KMS-11 (cell line): ENCODE measurements around the gene SGSH.

Experiments used
- H2AFZ ChIP-seq: fragments of 200-600 bp; sonication (generic); 2 replicates; pipeline ENCODE4 v1.6.1; 2016; ENCODE audit warnings: antibody characterized with exemption, mixed run types, low read depth
- H3K27ac ChIP-seq: fragments of 200-600 bp; sonication (generic); 2 replicates; pipeline ENCODE4 v1.6.1; 2016; ENCODE audit warnings: mild to moderate bottlenecking, mixed run types
- H3K27me3 ChIP-seq: fragments of 200-600 bp; sonication (generic); 2 replicates; pipeline ENCODE4 v1.6.1; 2017; ENCODE audit warnings: mild to moderate bottlenecking, low read depth, mixed run types, moderate library complexity; ENCODE audit not compliant: insufficient read depth
- H3K36me3 ChIP-seq: fragments of 200-600 bp; sonication (generic); 2 replicates; pipeline ENCODE4 v1.6.1; 2017; ENCODE audit warnings: mild to moderate bottlenecking, mixed run types; ENCODE audit not compliant: insufficient read depth
- H3K4me1 ChIP-seq: fragments of 200-600 bp; sonication (generic); 2 replicates; pipeline ENCODE4 v1.6.1; 2016; ENCODE audit warnings: mild to moderate bottlenecking, low read depth, mixed run types; ENCODE audit not compliant: poor library complexity, severe bottlenecking
- H3K4me2 ChIP-seq: fragments of 200-600 bp; sonication (generic); 2 replicates; pipeline ENCODE4 v1.7.0; 2016; ENCODE audit warnings: mild to moderate bottlenecking, mixed run types
- H3K4me3 ChIP-seq: fragments of 200-600 bp; sonication (generic); IDR thresholded peaks from 2 replicates; pipeline ENCODE4 v1.6.1; 2017; ENCODE audit warnings: low read depth, low read length, mixed read lengths; ENCODE audit not compliant: insufficient read depth
- H3K79me2 ChIP-seq: fragments of 200-600 bp; sonication (generic); 2 replicates; pipeline ENCODE4 v1.6.1; 2016; ENCODE audit warnings: low read depth, mixed run types; ENCODE audit not compliant: insufficient read depth
- H3K9ac ChIP-seq: fragments of 200-600 bp; sonication (generic); 2 replicates; pipeline ENCODE4 v1.6.1; 2016; ENCODE audit warnings: mild to moderate bottlenecking, mixed run types
- H4K20me1 ChIP-seq: fragments of 200-600 bp; sonication (generic); 2 replicates; pipeline ENCODE4 v1.6.1; 2016; ENCODE audit warnings: mild to moderate bottlenecking, mixed run types; ENCODE audit not compliant: insufficient read depth
- CTCF ChIP-seq: fragments of 200-600 bp; sonication (generic); conservative IDR thresholded peaks from 2 replicates; pipeline ENCODE4 v1.6.1; 2017; ENCODE audit warnings: low read depth, mild to moderate bottlenecking, antibody characterized with exemption, low read length, moderate library complexity, mixed read lengths

Gene SGSH

GRCh38 chr17:80177986-80178595 lies 42.0 kb downstream of the SGSH start:
- no peak overlapping the region for H2AFZ ChIP-seq
- no peak for TF ChIP-seq CTCF

GRCh38 chr17:80176757-80177156 lies 43.4 kb downstream of the SGSH start:
- no peak for TF ChIP-seq CTCF
- Histone ChIP-seq H3K27me3 (peaks cover 25% of the 10 kb centered on the region), H3K9ac (no peak overlapping the region), H2AFZ (no peak overlapping the region), H3K4me1 (no peaks in the 10 kb centered on the region), H4K20me1 (no peaks in the 10 kb centered on the region), H3K79me2 (no peaks in the 10 kb centered on the region), H3K27ac (no peak overlapping the region), H3K36me3 (no peaks in the 10 kb centered on the region), H3K4me2 (no peak overlapping the region), H3K4me3 (no peak overlapping the region)

More at GRCh38 chr17:80177986-80178595, 42.0 kb downstream of the SGSH start:
- no peak overlapping the region for H3K4me3 ChIP-seq
- peaks cover 30% of the 10 kb centered on the region for H3K27me3 ChIP-seq
- H3K27ac ChIP-seq: no peak overlapping the region
- H3K4me2 ChIP-seq: no peak overlapping the region
- no peaks in the 10 kb centered on the region for H3K4me1 ChIP-seq
- H3K9ac ChIP-seq: no peak overlapping the region
- no peaks in the 10 kb centered on the region for H3K36me3 ChIP-seq
- H3K79me2 ChIP-seq: no peaks in the 10 kb centered on the region
- H4K20me1 ChIP-seq: no peaks in the 10 kb centered on the region

GRCh38 chr17:80173916-80174315 lies 46.2 kb downstream of the SGSH start:
- Histone ChIP-seq H2AFZ (no peak overlapping the region), H3K4me1 (no peaks in the 10 kb centered on the region), H3K9ac (no peak overlapping the region), H3K36me3 (no peaks in the 10 kb centered on the region), H3K27me3 (peaks cover 13% of the 10 kb centered on the region; the same call in 1 of the 2 replicates), H3K4me3 (no peak overlapping the region), H4K20me1 (no peaks in the 10 kb centered on the region), H3K79me2 (no peaks in the 10 kb centered on the region), H3K4me2 (no peak overlapping the region), H3K27ac (no peak overlapping the region)
- no peak for TF ChIP-seq CTCF

GRCh38 chr17:80173126-80173525 lies 47.0 kb downstream of the SGSH start:
- Histone ChIP-seq H3K27me3 (peaks cover 10% of the 10 kb centered on the region; the same call in 1 of the 2 replicates), H4K20me1 (no peaks in the 10 kb centered on the region), H3K9ac (no peak overlapping the region), H2AFZ (no peak overlapping the region), H3K36me3 (no peaks in the 10 kb centered on the region), H3K4me1 (no peaks in the 10 kb centered on the region), H3K4me3 (no peak overlapping the region), H3K79me2 (no peaks in the 10 kb centered on the region), H3K27ac (no peak overlapping the region), H3K4me2 (no peak overlapping the region)
- TF ChIP-seq CTCF: no peak
